GM10266 (cell line): ENCODE data around the gene LRRC75A.

ENCODE experiments used
- DNase-seq: peaks from one replicate; pipeline ENCODE4 v3.0.0; 2012; ENCODE audit errors: extremely low spot score
- CTCF ChIP-seq: IDR thresholded peaks from 2 replicates; pipeline ENCODE4 v1.5.1; 2012; ENCODE audit warnings: mild to moderate bottlenecking, low read depth; ENCODE audit not compliant: control insufficient read depth, insufficient read depth; ENCODE audit errors: missing control alignments

LRRC75A gene

GRCh38 chr17:16470265-16470664 lies 21.7 kb downstream of the LRRC75A start:
- no peak for TF ChIP-seq CTCF
- no peak for DNase-seq

GRCh38 chr17:16468428-16468992 lies 23.5 kb downstream of the LRRC75A start:
- no peak for TF ChIP-seq CTCF
- no peak for DNase-seq

- no peak for DNase-seq
- TF ChIP-seq CTCF = no peak
Measured at GRCh38 chr17:16467886-16468285, 24.1 kb downstream of the LRRC75A start.

- DNase-seq = no peak
- TF ChIP-seq CTCF = no peak
Measured at GRCh38 chr17:16467044-16467443, 24.9 kb downstream of the LRRC75A start.

GRCh38 chr17:16466407-16466806 lies 25.6 kb downstream of the LRRC75A start:
- DNase-seq = no peak
- no peak for TF ChIP-seq CTCF

- TF ChIP-seq CTCF = no peak
- DNase-seq = no peak
Measured at GRCh38 chr17:16465861-16466338, 26.1 kb downstream of the LRRC75A start.

GRCh38 chr17:16465052-16465312 lies 27.0 kb downstream of the LRRC75A start:
- TF ChIP-seq CTCF = no peak
- DNase-seq = no peak
